Caco-2 (cell line): Measurements from ENCODE around the gene PMPCB. TPM values are rescaled to one million over a fixed set of nuclear protein-coding genes. Genes with fewer than 3 reads are reported as not detected.
A peak's percentile ranks its signal among the peaks of the same experiment; 100 is the strongest.

ENCODE experiments used
- BruUV-seq: library from RNA; stranded (reverse); fragments of 400-500 nt; replicated peaks from 2 replicates; lab custom pipeline; 2021; lab: Mats Ljungman, UMichigan
- CTCF ChIA-PET: fragments of 300-600 bp; sonication (Branson Sonifier 250); formaldehyde crosslinking; loops from one replicate; lab custom pipeline; 2022; ENCODE audit warnings: antibody characterized with exemption; lab: Charles Lee
- POLR2A ChIA-PET: fragments of 300-600 bp; sonication (Branson Sonifier 250); formaldehyde crosslinking; loops from one replicate; lab custom pipeline; 2022; ENCODE audit warnings: antibody characterized with exemption; lab: Charles Lee
- DNase-seq, 2 experiments: peaks; one replicate each; pipeline versions ENCODE4 v3.0.0 to v3.0.0-alpha.2; 2020 to 2022
- H3K27me3 ChIP-seq: replicated peaks from 2 replicates; pipeline ENCODE4 v1.6.0; 2011; ENCODE audit warnings: low read length; ENCODE audit not compliant: control insufficient read depth, insufficient read depth
- H3K36me3 ChIP-seq: 2 replicates; pipeline ENCODE4 v1.5.1; 2011; ENCODE audit warnings: low read length; ENCODE audit not compliant: control insufficient read depth, insufficient read depth
- H3K4me1 ChIP-seq: fragments of 250-450 bp; sonication (Bioruptor Pico); 2 replicates; pipeline ENCODE4 v1.5.1; 2020; ENCODE audit warnings: mild to moderate bottlenecking
- H3K4me3 ChIP-seq: 2 replicates; pipeline ENCODE4 v1.5.1; 2011; ENCODE audit warnings: low read depth, mild to moderate bottlenecking, control low read depth, low read length
- H3K9me3 ChIP-seq: fragments of 250-450 bp; sonication (Bioruptor Pico); 2 replicates; pipeline ENCODE4 v1.5.1; 2020; ENCODE audit warnings: mild to moderate bottlenecking, moderate library complexity
- H3K27ac Mint-ChIP-seq: one replicate; pipeline ENCODE4 v1.8.0; 2022; ENCODE audit warnings: mixed read lengths; ENCODE audit not compliant: unreplicated experiment
- H3K27me3 Mint-ChIP-seq: one replicate; pipeline ENCODE4 v1.8.0; 2022; ENCODE audit warnings: mixed read lengths; ENCODE audit not compliant: insufficient read depth, unreplicated experiment
- H3K36me3 Mint-ChIP-seq: one replicate; pipeline ENCODE4 v1.8.0; 2022; ENCODE audit warnings: mild to moderate bottlenecking, mixed read lengths; ENCODE audit not compliant: insufficient read depth, unreplicated experiment
- H3K4me1 Mint-ChIP-seq: one replicate; pipeline ENCODE4 v1.8.0; 2022; ENCODE audit warnings: low read depth, mixed read lengths; ENCODE audit not compliant: unreplicated experiment
- H3K4me3 Mint-ChIP-seq: one replicate; pipeline ENCODE4 v1.8.0; 2022; ENCODE audit warnings: mild to moderate bottlenecking, moderate library complexity, mixed read lengths; ENCODE audit not compliant: unreplicated experiment
- H3K9me3 Mint-ChIP-seq: one replicate; pipeline ENCODE4 v1.8.0; 2022; ENCODE audit warnings: mixed read lengths; ENCODE audit not compliant: unreplicated experiment
- CTCF ChIP-seq, 2 experiments: fragments of 200-600 bp in 1 of 2; IDR thresholded peaks; 1 replicate in 1 of 2; 2 replicates in 1 of 2; pipeline versions ENCODE4 v1.5.1 to v1.8.0; 2011 to 2022; ENCODE audit warnings: antibody characterized with exemption in 1 of 2, control low read depth in 1 of 2, inconsistent platforms in 1 of 2, low read depth in 1 of 2, low read length in 1 of 2, mild to moderate bottlenecking in 1 of 2, moderate library complexity in 1 of 2; ENCODE audit not compliant: insufficient read depth in 1 of 2, severe bottlenecking in 1 of 2, unreplicated experiment in 1 of 2
- intact Hi-C: fragments of 100-400 bp; cut with micrococcal nuclease; formaldehyde crosslinking; loops from one replicate; pipeline ENCODE4 v1.10.0; 2022; ENCODE audit not compliant: unreplicated experiment
- total RNA-seq: library from RNA; stranded (reverse); gene quantifications from 2 replicates; pipeline ENCODE4 v1.2.3, GENCODE V29; 2022

Gene PMPCB
- total RNA-seq, 1 experiment from 2014 or later: 90.9 TPM

- no peak for TF ChIP-seq CTCF (IDR thresholded peaks at IDR 0.05; ENCODE audit: insufficient read depth in 1 of 2, low read depth in 1 of 2, low read length in 1 of 2, severe bottlenecking in 1 of 2, unreplicated experiment in 1 of 2)
- intact Hi-C loops: no loop called here
- Mint-ChIP-seq H3K4me1 (peaks cover 9% of the 10 kb centered on the region), H3K27ac (no peak overlapping the region), H3K27me3 (no peaks in the 10 kb centered on the region), H3K36me3 (peaks cover 66% of the 10 kb centered on the region), H3K4me3 (no peak overlapping the region), H3K9me3 (no peaks in the 10 kb centered on the region)
- DNase-seq: no peak
- H3K36me3 ChIP-seq: no peaks in the 10 kb centered on the region; the same call in none of the 2 replicates
- no TSS peak for BruUV-seq
- no peaks in the 10 kb centered on the region for H3K27me3 ChIP-seq
- H3K4me3 ChIP-seq: no peak overlapping the region
- H3K9me3 ChIP-seq: no peaks in the 10 kb centered on the region
- CTCF ChIA-PET: no interaction called here
- peaks cover 6% of the 10 kb centered on the region; the same call in 1 of the 2 replicates for H3K4me1 ChIP-seq
- POLR2A ChIA-PET: no interaction called here
These were observed 44.2 kb downstream of the PMPCB start for GRCh38 chr7:103341466-103341865.

- intact Hi-C loops: loop anchor here (1.0 kb wide), 1 partner anchor 64 kb away; no protein-coding TSS in a partner anchor
- Mint-ChIP-seq H3K27ac (peak overlapping the region; percentile 99), H3K9me3 (no peaks in the 10 kb centered on the region), H3K4me3 (peak overlapping the region; percentile 100), H3K36me3 (peaks cover 58% of the 10 kb centered on the region), H3K27me3 (no peaks in the 10 kb centered on the region), H3K4me1 (peaks cover 11% of the 10 kb centered on the region)
- peak overlapping the region; percentile 84 for H3K4me3 ChIP-seq
- POLR2A ChIA-PET: no interaction called here
- no peaks in the 10 kb centered on the region for H3K9me3 ChIP-seq
- peaks cover 14% of the 10 kb centered on the region; the same call in 1 of the 2 replicates for H3K4me1 ChIP-seq
- CTCF ChIA-PET: no interaction called here
- DNase-seq: no peak
- H3K36me3 ChIP-seq: no peaks in the 10 kb centered on the region; the same call in none of the 2 replicates
- H3K27me3 ChIP-seq: no peaks in the 10 kb centered on the region
- no TSS peak for BruUV-seq
- TF ChIP-seq CTCF (IDR thresholded peaks at IDR 0.05; ENCODE audit: insufficient read depth in 1 of 2, low read depth in 1 of 2, low read length in 1 of 2, severe bottlenecking in 1 of 2, unreplicated experiment in 1 of 2): no peak
These were observed 46.1 kb downstream of the PMPCB start for GRCh38 chr7:103343332-103343731.

GRCh38 chr7:103343758-103344452 is 46.7 kb downstream of the PMPCB start:
- H3K27me3 ChIP-seq: no peaks in the 10 kb centered on the region
- Mint-ChIP-seq H3K4me3 (peak overlapping the region; percentile 100), H3K27me3 (no peaks in the 10 kb centered on the region), H3K9me3 (no peaks in the 10 kb centered on the region), H3K4me1 (peaks cover 14% of the 10 kb centered on the region), H3K27ac (peak overlapping the region; percentile 99), H3K36me3 (peaks cover 58% of the 10 kb centered on the region)
- intact Hi-C loops: loop anchor here (1.0 kb wide), 2 partner anchors 47 to 63 kb away; partner anchors contain the start of gene PMPCB
- no peaks in the 10 kb centered on the region for H3K9me3 ChIP-seq
- ChIA-PET CTCF (no interaction called here), POLR2A (no interaction called here)
- peak; percentile 36 to 43 for DNase-seq
- TF ChIP-seq CTCF (IDR thresholded peaks at IDR 0.05; ENCODE audit: insufficient read depth in 1 of 2, low read depth in 1 of 2, low read length in 1 of 2, severe bottlenecking in 1 of 2, unreplicated experiment in 1 of 2): no peak
- H3K36me3 ChIP-seq: no peaks in the 10 kb centered on the region; the same call in none of the 2 replicates
- H3K4me1 ChIP-seq: peaks cover 16% of the 10 kb centered on the region; the same call in 1 of the 2 replicates
- TSS peak; percentile 43 for BruUV-seq
- H3K4me3 ChIP-seq: peak overlapping the region; percentile 84
